SK-N-SH (cell line): ENCODE results near the gene LSM8. TPM values are rescaled to one million over a fixed set of nuclear protein-coding genes. Genes with fewer than 3 reads are reported as not detected.

Experiments
- CTCF ChIA-PET: fragments of 300-600, 350-600 bp; formaldehyde crosslinking; extraction: SDS; loops from one replicate; lab custom pipeline; 2021; lab: Yijun Ruan, JAX
- POLR2A ChIA-PET: fragments of 350-600 bp; sonication (Branson Sonifier 250); formaldehyde crosslinking; extraction: SDS; loops from one replicate; lab custom pipeline; 2020; ENCODE audit warnings: antibody characterized with exemption, inconsistent platforms; lab: Yijun Ruan, JAX
- DNase-seq: peaks from one replicate; pipeline ENCODE4 v3.0.0; 2012
- H2AFZ ChIP-seq: fragments of 200-600 bp; sonication (generic); 2 replicates; pipeline ENCODE4 v1.8.1; 2016; ENCODE audit warnings: antibody characterized with exemption, mild to moderate bottlenecking, low read depth
- H3F3A ChIP-seq: fragments of 200-600 bp; sonication (generic); replicated peaks from 2 replicates; pipeline ENCODE3; 2016; ENCODE audit warnings: antibody characterized with exemption, mild to moderate bottlenecking; ENCODE audit not compliant: insufficient read depth
- H3K27ac ChIP-seq, 2 experiments: fragments of 200-500 bp in 1 of 2; fragments of 200-600 bp in 1 of 2; sonication (Bioruptor generic) in 1 of 2; sonication (generic), shearing (Covaris generic) in 1 of 2; 2 replicates each; pipeline versions ENCODE4 v1.5.1 to v1.6.1; 2014 to 2016; ENCODE audit warnings: low read depth in 2 of 2, inconsistent platforms in 1 of 2, low read length in 1 of 2, mild to moderate bottlenecking in 1 of 2, mixed read lengths in 1 of 2
- H3K27me3 ChIP-seq: fragments of 200-600 bp; sonication (generic), shearing (Covaris generic); 2 replicates; pipeline ENCODE4 v1.6.1; 2016; ENCODE audit warnings: mixed run types; ENCODE audit not compliant: insufficient read depth
- H3K36me3 ChIP-seq, 2 experiments: fragments of 200-500 bp in 1 of 2; fragments of 200-600 bp in 1 of 2; sonication (Bioruptor generic) in 1 of 2; sonication (generic) in 1 of 2; replicated peaks in 1 of 2; 2 replicates each; pipeline versions ENCODE3 to v1.5.1; 2014 to 2016; ENCODE audit warnings: low read length in 1 of 2, mild to moderate bottlenecking in 1 of 2; ENCODE audit not compliant: insufficient read depth in 2 of 2, control insufficient read depth in 1 of 2
- H3K4me1 ChIP-seq, 2 experiments: fragments of 200-500 bp in 1 of 2; fragments of 200-600 bp in 1 of 2; sonication (Bioruptor generic) in 1 of 2; sonication (generic), shearing (Covaris generic) in 1 of 2; 2 replicates each; pipeline versions ENCODE4 v1.5.1 to v1.6.1; 2014 to 2016; ENCODE audit warnings: low read depth in 1 of 2, low read length in 1 of 2, mixed run types in 1 of 2; ENCODE audit not compliant: insufficient read depth in 2 of 2, control insufficient read depth in 1 of 2
- H3K4me2 ChIP-seq: fragments of 200-600 bp; sonication (generic), shearing (Covaris generic); 2 replicates; pipeline ENCODE4 v1.6.1; 2017; ENCODE audit warnings: mixed run types
- H3K4me3 ChIP-seq, 2 experiments: fragments of 200-500 bp in 1 of 2; fragments of 200-600 bp in 1 of 2; sonication (Bioruptor generic) in 1 of 2; sonication (generic), shearing (Covaris generic) in 1 of 2; 2 replicates each; pipeline versions ENCODE4 v1.5.1 to v1.8.1; 2014 to 2016; ENCODE audit warnings: low read depth in 2 of 2, inconsistent platforms in 1 of 2, low read length in 1 of 2, mild to moderate bottlenecking in 1 of 2, mixed read lengths in 1 of 2, moderate library complexity in 1 of 2
- H3K79me2 ChIP-seq: fragments of 200-600 bp; sonication (generic); 2 replicates; pipeline ENCODE4 v1.8.1; 2017; ENCODE audit warnings: mild to moderate bottlenecking; ENCODE audit not compliant: insufficient read depth
- H3K9ac ChIP-seq: fragments of 200-600 bp; sonication (generic); 2 replicates; pipeline ENCODE4 v1.6.1; 2017; ENCODE audit warnings: mixed run types
- H3K9me2 ChIP-seq: fragments of 200-600 bp; sonication (generic); 2 replicates; pipeline ENCODE4 v1.6.1; 2017; ENCODE audit warnings: mixed run types
- H3K9me3 ChIP-seq: fragments of 200-600 bp; sonication (generic); 2 replicates; pipeline ENCODE4 v1.6.1; 2017; ENCODE audit warnings: mixed run types, mild to moderate bottlenecking, moderate library complexity
- H4K20me1 ChIP-seq: fragments of 200-600 bp; sonication (generic); 2 replicates; pipeline ENCODE4 v1.6.1; 2017; ENCODE audit warnings: mild to moderate bottlenecking, mixed run types; ENCODE audit not compliant: insufficient read depth
- EP300 ChIP-seq, 2 experiments: IDR thresholded peaks; 2 replicates each; pipeline versions ENCODE4 v1.4.0 to v1.6.1; 2012; ENCODE audit warnings: borderline replicate concordance in 1 of 2, low read depth in 1 of 2, low read length in 1 of 2
- FOSL2 ChIP-seq: IDR thresholded peaks from 2 replicates; pipeline ENCODE4 v1.4.0; 2012; ENCODE audit warnings: low read depth, mild to moderate bottlenecking, moderate library complexity, borderline replicate concordance
- FOXJ3 ChIP-seq: sonication (generic); formaldehyde crosslinking; IDR thresholded peaks from 2 replicates; pipeline ENCODE4 v1.5.1; 2020; ENCODE audit warnings: mild to moderate bottlenecking, missing genetic modification reagents
- FOXM1 ChIP-seq: IDR thresholded peaks from 2 replicates; pipeline ENCODE4 v1.4.0; 2012; ENCODE audit warnings: low read depth, mild to moderate bottlenecking
- GABPA ChIP-seq: IDR thresholded peaks from 2 replicates; pipeline ENCODE4 v1.4.0; 2012; ENCODE audit warnings: low read depth, mild to moderate bottlenecking
- GATA2 ChIP-seq: sonication (generic); formaldehyde crosslinking; IDR thresholded peaks from 2 replicates; pipeline ENCODE4 v1.5.0; 2020; ENCODE audit warnings: mild to moderate bottlenecking, missing genetic modification reagents
- JUND ChIP-seq: IDR thresholded peaks from 2 replicates; pipeline ENCODE4 v1.4.0; 2012
- MAX ChIP-seq: IDR thresholded peaks from 2 replicates; pipeline ENCODE4 v1.4.0; 2012; ENCODE audit warnings: low read depth
- MEF2A ChIP-seq: IDR thresholded peaks from 2 replicates; pipeline ENCODE4 v1.4.0; 2012; ENCODE audit warnings: low read depth, borderline replicate concordance
- MXI1 ChIP-seq: IDR thresholded peaks from 2 replicates; pipeline ENCODE4 v1.6.1; 2012; ENCODE audit warnings: mild to moderate bottlenecking, low read depth, low read length, improper control_type of control experiment
- NFIC ChIP-seq: IDR thresholded peaks from 2 replicates; pipeline ENCODE4 v1.4.0; 2012; ENCODE audit warnings: borderline replicate concordance
- RAD21 ChIP-seq: IDR thresholded peaks from 2 replicates; pipeline ENCODE4 v1.6.1; 2012; ENCODE audit warnings: mild to moderate bottlenecking, low read length
- RCOR1 ChIP-seq: fragments of 150-350 bp; IDR thresholded peaks from 2 replicates; pipeline ENCODE4 v1.6.1; 2017; ENCODE audit warnings: antibody characterized with exemption, low read length
- SMC3 ChIP-seq: IDR thresholded peaks from 2 replicates; pipeline ENCODE4 v1.6.1; 2012; ENCODE audit warnings: low read depth, low read length, improper control_type of control experiment
- TAF1 ChIP-seq: IDR thresholded peaks from 2 replicates; pipeline ENCODE4 v1.6.1; 2012; ENCODE audit warnings: low read depth, mild to moderate bottlenecking, low read length, moderate library complexity, borderline replicate concordance
- TCF12 ChIP-seq: IDR thresholded peaks from 2 replicates; pipeline ENCODE4 v1.4.0; 2012
- YY1 ChIP-seq: IDR thresholded peaks from 2 replicates; pipeline ENCODE4 v1.4.0; 2012; ENCODE audit warnings: low read depth, mild to moderate bottlenecking
- ZBTB33 ChIP-seq: IDR thresholded peaks from 2 replicates; pipeline ENCODE4 v1.4.0; 2012; ENCODE audit warnings: low read depth, borderline replicate concordance
- WGBS: methylation state at CpG from one replicate; pipeline ENCODE4 v1.1.6; 2017; ENCODE audit warnings: low lambda C conversion rate; 5-methylcytosine and 5-hydroxymethylcytosine counted together
- polyA plus RNA-seq, 3 experiments: library from polyadenylated mRNA; depleted of rRNA; stranded (reverse); fragments of >200 nt; gene quantifications; 2 replicates each; pipeline ENCODE4 v1.2.3, GENCODE V29; 2012
- TF ChIP-seq, protein P1 (sequence below): fragments of 150-350 bp; IDR thresholded peaks from 2 replicates; pipeline ENCODE4 v1.6.1; 2017; ENCODE audit warnings: antibody characterized with exemption, low read length, low read depth, borderline replicate concordance
- TF ChIP-seq, protein P2 (sequence below): fragments of 200-600 bp; sonication (generic); IDR thresholded peaks from 2 replicates; pipeline ENCODE4 v1.6.1; 2017; ENCODE audit warnings: antibody characterized with exemption, mild to moderate bottlenecking, moderate library complexity

Gene LSM8
- polyA plus RNA-seq, 1 of the 3 experiments (the other 2 are of a cell fraction): 52.8 TPM

- H3K4me3 ChIP-seq: no peak overlapping the region
- H3K27ac ChIP-seq: no peak overlapping the region
- no peaks in the 10 kb centered on the region for H4K20me1 ChIP-seq
- H3K4me2 ChIP-seq: no peak overlapping the region
- H3K79me2 ChIP-seq: no peaks in the 10 kb centered on the region
- no peaks in the 10 kb centered on the region for H3K9me3 ChIP-seq
- 46% methylated on average over 3 of the region's 3 CpGs for WGBS
- no peaks in the 10 kb centered on the region for H3K9me2 ChIP-seq
- ChIA-PET POLR2A (no interaction called here), CTCF (no interaction called here)
- no peaks in the 10 kb centered on the region for H3K36me3 ChIP-seq
- no peaks in the 10 kb centered on the region for H3K4me1 ChIP-seq
- H3F3A ChIP-seq: no peaks in the 10 kb centered on the region
- H3K9ac ChIP-seq: no peak overlapping the region
- no peaks in the 10 kb centered on the region for H3K27me3 ChIP-seq
- no peak overlapping the region for H2AFZ ChIP-seq
- TF ChIP-seq YY1 (no peak), GATA2 (no peak), NFIC (no peak), GABPA (no peak), EP300 (IDR thresholded peaks at IDR 0.05; ENCODE audit: borderline replicate concordance in 1 of 2, low read depth in 1 of 2, low read length in 1 of 2) (no peak), FOSL2 (no peak), TAF1 (no peak), TCF12 (no peak), FOXJ3 (CRISPR knock-in tag) (no peak)
- TF ChIP-seq, all 33 proteins: peak for 0
- no peak for DNase-seq
Observed at GRCh38 chr7:118220583-118220982, 36.6 kb downstream of the LSM8 start.

- WGBS: 66% methylated on average over 1 of the region's 1 CpG
- Histone ChIP-seq H2AFZ (no peak overlapping the region), H3K27me3 (no peaks in the 10 kb centered on the region), H3K9me3 (no peaks in the 10 kb centered on the region), H3K79me2 (no peaks in the 10 kb centered on the region)
- ChIA-PET CTCF (interaction anchor here (1.0 to 1.9 kb wide), 3 partner anchors 9 to 69 kb away, joined by 3 to 5 read pairs (median 4); no protein-coding TSS in a partner anchor), POLR2A (no interaction called here)
- TF ChIP-seq FOXM1 (no peak), EP300 (IDR thresholded peaks at IDR 0.05; ENCODE audit: borderline replicate concordance in 1 of 2, low read depth in 1 of 2, low read length in 1 of 2) (no peak), JUND (no peak), RAD21 (no peak), MEF2A (no peak), MAX (no peak), NFIC (no peak), MXI1 (no peak), ZBTB33 (no peak), YY1 (no peak), GATA2 (no peak), SMC3 (no peak), TCF12 (no peak), RCOR1 (no peak)
- TF ChIP-seq, protein P1, sequence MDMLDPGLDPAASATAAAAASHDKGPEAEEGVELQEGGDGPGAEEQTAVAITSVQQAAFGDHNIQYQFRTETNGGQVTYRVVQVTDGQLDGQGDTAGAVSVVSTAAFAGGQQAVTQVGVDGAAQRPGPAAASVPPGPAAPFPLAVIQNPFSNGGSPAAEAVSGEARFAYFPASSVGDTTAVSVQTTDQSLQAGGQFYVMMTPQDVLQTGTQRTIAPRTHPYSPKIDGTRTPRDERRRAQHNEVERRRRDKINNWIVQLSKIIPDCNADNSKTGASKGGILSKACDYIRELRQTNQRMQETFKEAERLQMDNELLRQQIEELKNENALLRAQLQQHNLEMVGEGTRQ: no peak
- TF ChIP-seq, protein P2, sequence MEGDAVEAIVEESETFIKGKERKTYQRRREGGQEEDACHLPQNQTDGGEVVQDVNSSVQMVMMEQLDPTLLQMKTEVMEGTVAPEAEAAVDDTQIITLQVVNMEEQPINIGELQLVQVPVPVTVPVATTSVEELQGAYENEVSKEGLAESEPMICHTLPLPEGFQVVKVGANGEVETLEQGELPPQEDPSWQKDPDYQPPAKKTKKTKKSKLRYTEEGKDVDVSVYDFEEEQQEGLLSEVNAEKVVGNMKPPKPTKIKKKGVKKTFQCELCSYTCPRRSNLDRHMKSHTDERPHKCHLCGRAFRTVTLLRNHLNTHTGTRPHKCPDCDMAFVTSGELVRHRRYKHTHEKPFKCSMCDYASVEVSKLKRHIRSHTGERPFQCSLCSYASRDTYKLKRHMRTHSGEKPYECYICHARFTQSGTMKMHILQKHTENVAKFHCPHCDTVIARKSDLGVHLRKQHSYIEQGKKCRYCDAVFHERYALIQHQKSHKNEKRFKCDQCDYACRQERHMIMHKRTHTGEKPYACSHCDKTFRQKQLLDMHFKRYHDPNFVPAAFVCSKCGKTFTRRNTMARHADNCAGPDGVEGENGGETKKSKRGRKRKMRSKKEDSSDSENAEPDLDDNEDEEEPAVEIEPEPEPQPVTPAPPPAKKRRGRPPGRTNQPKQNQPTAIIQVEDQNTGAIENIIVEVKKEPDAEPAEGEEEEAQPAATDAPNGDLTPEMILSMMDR: no peak
- TF ChIP-seq, all 33 proteins: peak for 0
- no peak overlapping the region for H3K9ac ChIP-seq
- no peak overlapping the region for H3K4me3 ChIP-seq
- H3K4me1 ChIP-seq: no peaks in the 10 kb centered on the region
- no peaks in the 10 kb centered on the region for H3K9me2 ChIP-seq
- DNase-seq: no peak
- no peak overlapping the region for H3K27ac ChIP-seq
- H3K4me2 ChIP-seq: no peak overlapping the region
- no peaks in the 10 kb centered on the region for H3K36me3 ChIP-seq
- no peaks in the 10 kb centered on the region for H4K20me1 ChIP-seq
- no peaks in the 10 kb centered on the region for H3F3A ChIP-seq
Observed at GRCh38 chr7:118222591-118222990, 38.6 kb downstream of the LSM8 start.
